ENCODE data around the gene PRSS57.

PRSS57 gene

DNA sequence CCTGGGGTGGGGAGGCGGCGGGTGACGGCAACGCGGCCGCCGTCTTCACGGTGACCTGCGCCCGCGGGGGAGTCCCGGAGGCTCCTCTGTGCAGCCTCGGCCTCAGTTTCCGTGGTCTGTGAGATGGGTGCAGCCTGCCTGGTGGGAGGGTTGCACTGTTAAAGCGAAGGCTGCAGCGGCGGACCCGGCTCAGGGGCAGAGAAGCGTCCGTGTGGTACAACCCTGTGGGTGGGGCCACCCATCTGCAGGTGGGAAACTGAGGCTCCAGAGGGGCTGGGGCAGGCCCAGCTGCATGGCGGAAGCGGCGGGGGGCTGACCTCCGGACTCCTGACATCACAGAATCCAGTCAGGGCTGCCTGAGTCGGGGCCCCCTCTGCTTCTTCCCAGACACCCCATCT is 55.1 kb downstream of the PRSS57 start:
- Histone ChIP-seq H3K9ac (ENCODE audit: low read length in 2 of 2) (no peak overlapping the region), H3K36me3 (ENCODE audit: control insufficient read depth in 2 of 2, insufficient read depth in 2 of 2, low read length in 2 of 2) (no peaks in the 10 kb centered on the region), H3K4me3 (ENCODE audit: low read length in 2 of 2) (peak overlapping the region in 1 of 2 donors; percentile 62), H3K9me3 (ENCODE audit: control insufficient read depth in 2 of 2, low read length in 2 of 2) (no peaks in the 10 kb centered on the region), H3K4me1 (ENCODE audit: control insufficient read depth, insufficient read depth, low read length) (peaks cover 10% of the 10 kb centered on the region), H3K27me3 (ENCODE audit: control insufficient read depth in 1 of 2, insufficient read depth in 2 of 2, low read length in 2 of 2) (no peaks in the 10 kb centered on the region), H3K27ac (ENCODE audit: low read length) (no peak overlapping the region)

DNA sequence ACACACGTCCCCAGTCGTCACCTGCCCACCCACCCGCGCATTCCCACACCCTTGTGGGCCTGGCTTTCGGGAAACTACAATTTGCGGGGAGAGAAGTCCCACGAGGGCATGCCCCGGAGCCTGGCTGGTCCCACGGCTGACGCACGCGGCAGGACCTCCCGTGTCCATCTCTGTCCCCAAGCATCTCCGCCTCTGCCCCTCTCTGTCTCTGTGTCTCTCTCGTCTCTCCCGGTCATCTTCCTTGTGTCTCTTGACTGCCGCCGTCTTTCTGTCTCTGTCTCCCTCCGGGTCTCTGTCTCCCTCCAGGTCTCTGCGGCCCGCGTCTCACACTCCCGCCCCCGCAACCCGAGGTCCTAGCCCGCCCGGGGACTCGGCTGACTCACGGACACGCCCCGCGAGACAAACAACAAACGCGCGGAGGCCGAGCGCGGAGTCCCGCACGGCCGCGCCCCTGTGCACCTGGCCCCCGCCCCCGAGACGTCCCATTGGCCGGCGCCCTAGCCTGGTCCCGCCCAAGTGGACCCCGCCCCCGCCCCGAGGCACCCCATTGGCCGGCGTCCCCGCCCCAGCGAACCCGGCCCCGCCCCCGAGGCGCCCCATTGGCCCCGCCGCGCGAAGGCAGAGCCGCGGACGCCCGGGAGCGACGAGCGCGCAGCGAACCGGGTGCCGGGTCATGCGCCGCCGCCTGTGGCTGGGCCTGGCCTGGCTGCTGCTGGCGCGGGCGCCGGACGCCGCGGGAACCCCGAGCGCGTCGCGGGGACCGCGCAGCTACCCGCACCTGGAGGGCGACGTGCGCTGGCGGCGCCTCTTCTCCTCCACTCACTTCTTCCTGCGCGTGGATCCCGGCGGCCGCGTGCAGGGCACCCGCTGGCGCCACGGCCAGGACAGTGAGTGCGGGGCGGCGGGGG is 55.7 kb downstream of the PRSS57 start, which contains the start of gene FGF22:
Gene FGF22, plus strand, starts transcription at position 627 of the 908 bp plus-strand sequence. Its CDS starts 47 bp downstream, at position 674.
- no peak within 1 kb of the TSS for H3K27ac ChIP-seq (ENCODE audit: low read length)
- H3K4me3 ChIP-seq (ENCODE audit: low read length in 2 of 2) = peak within 1 kb of the TSS; percentile 62 to 71
- H3K9ac ChIP-seq (ENCODE audit: low read length in 2 of 2) = peak within 1 kb of the TSS; percentile 32 to 36
- H3K9me3 ChIP-seq (ENCODE audit: control insufficient read depth in 2 of 2, low read length in 2 of 2) = no peaks in the 10 kb centered on the region
- no peaks in the 10 kb centered on the region for H3K36me3 ChIP-seq (ENCODE audit: control insufficient read depth in 2 of 2, insufficient read depth in 2 of 2, low read length in 2 of 2)
- no peaks in the 10 kb centered on the region for H3K27me3 ChIP-seq (ENCODE audit: control insufficient read depth in 1 of 2, insufficient read depth in 2 of 2, low read length in 2 of 2)
- peaks cover 11% of the 10 kb centered on the region for H3K4me1 ChIP-seq (ENCODE audit: control insufficient read depth, insufficient read depth, low read length)

DNA sequence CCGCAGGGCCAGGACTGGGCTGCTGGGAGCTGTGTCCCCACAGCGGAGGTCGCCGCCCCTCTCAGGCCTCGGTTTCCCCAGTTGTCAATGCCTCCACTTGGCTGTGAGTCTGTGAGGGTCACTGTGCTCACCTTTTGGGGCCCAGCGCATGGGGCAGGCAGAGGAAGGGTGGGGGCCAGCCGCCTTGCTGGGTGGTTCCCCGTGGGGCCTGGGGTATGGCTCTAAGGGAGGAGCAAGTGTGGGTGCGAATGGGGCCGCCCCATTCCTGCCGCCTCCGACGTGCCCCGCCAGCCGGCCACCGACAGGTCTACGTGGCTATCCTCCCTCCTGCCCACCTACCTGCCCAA is 56.4 kb downstream of the PRSS57 start:
- H3K4me3 ChIP-seq (ENCODE audit: low read length in 2 of 2) = peak overlapping the region; percentile 62 to 71
- no peaks in the 10 kb centered on the region for H3K9me3 ChIP-seq (ENCODE audit: control insufficient read depth in 2 of 2, low read length in 2 of 2)
- no peaks in the 10 kb centered on the region for H3K36me3 ChIP-seq (ENCODE audit: control insufficient read depth in 2 of 2, insufficient read depth in 2 of 2, low read length in 2 of 2)
- H3K4me1 ChIP-seq (ENCODE audit: control insufficient read depth, insufficient read depth, low read length) = peaks cover 17% of the 10 kb centered on the region
- H3K27ac ChIP-seq (ENCODE audit: low read length) = no peak overlapping the region
- H3K9ac ChIP-seq (ENCODE audit: low read length in 2 of 2) = peak overlapping the region in 1 of 2 donors; percentile 32
- no peaks in the 10 kb centered on the region for H3K27me3 ChIP-seq (ENCODE audit: control insufficient read depth in 1 of 2, insufficient read depth in 2 of 2, low read length in 2 of 2)

Data from stomach smooth muscle (tissue), 2 donors.